Spleen (tissue), 11 donors: ENCODE measurements around the gene NECTIN3. TPM values are rescaled to one million over a fixed set of nuclear protein-coding genes. Genes with fewer than 3 reads are reported as not detected.

ENCODE experiments used
- DNase-seq: peaks from one replicate; pipeline ENCODE4 v3.0.0-alpha.2; 2020
- H3K27ac ChIP-seq, 8 donors: fragments of 200-600 bp; sonication (generic) in 7 of 8; 1 replicate in 4 of 8; 2 replicates in 4 of 8; pipeline versions ENCODE4 v1.5.0 to v1.8.0; 2016 to 2021; ENCODE audit warnings: inconsistent platforms in 4 of 8, mild to moderate bottlenecking in 4 of 8, moderate library complexity in 1 of 8
- H3K27me3 ChIP-seq, 7 donors: fragments of 200-600 bp; sonication (generic) in 6 of 7; replicated peaks in 1 of 7; 1 replicate in 4 of 7; 2 replicates in 3 of 7; pipeline versions ENCODE4 v1.5.0 to v1.8.0; 2016 to 2021; ENCODE audit warnings: inconsistent platforms in 3 of 7, mild to moderate bottlenecking in 1 of 7
- H3K36me3 ChIP-seq, 6 donors: fragments of 200-600 bp; sonication (generic) in 5 of 6; 1 replicate in 4 of 6; 2 replicates in 2 of 6; pipeline versions ENCODE4 v1.5.0 to v1.8.0; 2016 to 2021; ENCODE audit warnings: inconsistent platforms in 2 of 6
- H3K4me1 ChIP-seq, 6 donors: fragments of 200-600 bp; sonication (generic) in 5 of 6; 1 replicate in 3 of 6; 2 replicates in 3 of 6; pipeline versions ENCODE4 v1.5.0 to v1.8.0; 2016 to 2021; ENCODE audit warnings: inconsistent platforms in 3 of 6
- H3K4me3 ChIP-seq, 8 donors: fragments of 200-600 bp; sonication (generic) in 7 of 8; 1 replicate in 4 of 8; 2 replicates in 4 of 8; pipeline versions ENCODE4 v1.5.0 to v1.8.0; 2016 to 2021; ENCODE audit warnings: inconsistent platforms in 4 of 8, mild to moderate bottlenecking in 4 of 8, moderate library complexity in 2 of 8
- H3K9me3 ChIP-seq, 8 donors: fragments of 200-600 bp; sonication (generic) in 7 of 8; 1 replicate in 4 of 8; 2 replicates in 4 of 8; pipeline versions ENCODE4 v1.5.0 to v1.8.0; 2016 to 2021; ENCODE audit warnings: inconsistent platforms in 4 of 8
- POLR2A ChIP-seq, 3 donors: fragments of 450-650 bp; IDR thresholded peaks; one replicate each; pipeline ENCODE4 v1.5.1; 2017; ENCODE audit warnings: antibody characterized with exemption in 3 of 3, mild to moderate bottlenecking in 1 of 3
- POLR2AphosphoS5 ChIP-seq, 3 donors: sonication (generic); formaldehyde crosslinking; IDR thresholded peaks; one replicate each; pipeline ENCODE4 v1.5.1; 2017; ENCODE audit warnings: antibody characterized with exemption in 3 of 3
- WGBS, 5 donors: extraction: QIAGEN DNeasy Blood & Tissue Kit in 3 of 5; methylation state at CpG; one replicate each; pipeline versions ENCODE4 v1.1.5 to v1.1.7; 2013 to 2018; 5-methylcytosine and 5-hydroxymethylcytosine counted together
- intact Hi-C: fragments of 100-400 bp; cut with DNase I; formaldehyde crosslinking; loops from one replicate; pipeline ENCODE4 v1.15.0; 2023; ENCODE audit warnings: low total_unique reads
- polyA plus RNA-seq, 3 donors: library from polyadenylated mRNA; stranded (reverse); fragments of 200-250 nt; gene quantifications; one replicate each; pipeline ENCODE4 v1.2.1, GENCODE V29; 2013
- total RNA-seq, 7 donors: library from RNA; depleted of rRNA in 3 of 7; stranded (reverse); fragments of >200 nt in 3 of 7; fragmentation: NEBNext Ultra II Directional in 4 of 7; extraction: Animal tissue kit (Norgen Biotek cat#: 25700) in 4 of 7; gene quantifications; one replicate each; pipeline versions ENCODE4 v1.1.0 to v1.2.1, GENCODE V29; 2016 to 2021
- TF ChIP-seq, protein P1 (sequence below), 11 experiments: fragments of 200-600 bp in 7 of 11; fragments of 450-650 bp in 4 of 11; sonication (generic) in 4 of 11; IDR thresholded peaks in 8 of 11; conservative IDR thresholded peaks in 3 of 11; 1 replicate in 7 of 11; 2 replicates in 4 of 11; pipeline versions ENCODE4 v1.4.0 to v1.8.0; 2016 to 2021; ENCODE audit warnings: antibody characterized with exemption in 11 of 11, inconsistent platforms in 4 of 11, mild to moderate bottlenecking in 1 of 11
- donor health status: healthy with polysubstance abuse.
- donor health status: DM: no; HTN: no; CAD: no; lungs with moderate emphysema.
- donor health status: DM: no; HTN: no; CAD: no.
- donor health status: Bipolar disorder and iron deficiency.
- donor health status: healthy.
- donor health status: DM: no; HTN: no; CAD: no.
- donor health status: DM: yes; HTN: yes; CAD: no.

Gene NECTIN3
- total and polyA plus RNA-seq, 10 donors, result 0.43 to 12.5 (median 7.3) TPM

DNA sequence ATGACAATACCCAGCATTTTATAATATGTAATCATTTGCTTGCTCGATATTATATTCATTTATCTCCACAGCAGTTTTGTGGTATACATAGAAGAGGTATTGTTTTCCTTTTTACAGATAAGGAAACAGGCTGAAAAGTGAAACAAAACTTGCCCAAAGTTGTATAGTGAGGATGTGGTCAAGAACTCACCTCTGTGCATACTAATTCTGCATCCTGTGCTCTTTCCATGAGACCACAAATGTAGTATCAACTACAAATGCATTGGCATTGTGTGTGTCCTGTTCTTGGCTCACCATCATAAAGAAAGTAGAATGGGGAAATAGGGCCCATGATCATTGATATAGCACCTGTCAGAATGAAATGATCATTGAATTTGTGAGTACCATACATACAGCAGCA is 167.3 kb downstream of the NECTIN3 start:
- intact Hi-C loops, result no loop called here
- WGBS, 5 donors, result 24 to 44% (median 31%) methylated on average over 1 of the region's 1 CpG

DNA sequence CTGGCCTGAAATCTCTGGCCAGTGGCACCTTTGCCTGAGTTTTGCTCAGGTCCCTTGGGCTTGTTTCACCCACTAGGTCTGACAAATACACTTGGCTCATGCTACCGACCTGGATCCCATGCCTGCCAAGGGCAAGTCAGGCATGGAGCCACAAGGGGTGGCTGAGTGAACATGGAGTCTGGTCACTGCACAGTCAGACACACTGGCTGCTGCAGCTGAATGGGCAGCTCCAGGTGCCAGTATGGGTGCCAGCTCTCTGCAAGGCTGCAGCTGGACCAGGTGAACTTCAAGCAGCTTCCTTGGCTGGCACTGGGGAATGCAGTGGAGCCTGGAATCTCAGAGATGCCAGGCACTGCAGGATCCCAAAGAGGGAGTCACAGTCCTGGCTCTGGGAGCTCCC is 170.3 kb downstream of the NECTIN3 start:
- H3K36me3 ChIP-seq, result no peaks in the 10 kb centered on the region
- peaks cover 4 to 32% (median 19%) of the 10 kb centered on the region in 8 donors for H3K9me3 ChIP-seq
- TF ChIP-seq POLR2AphosphoS5 (IDR thresholded peaks at IDR 0.05), result no peak
- no peak for TF ChIP-seq POLR2A (IDR thresholded peaks at IDR 0.05)
- TF ChIP-seq, protein P1, sequence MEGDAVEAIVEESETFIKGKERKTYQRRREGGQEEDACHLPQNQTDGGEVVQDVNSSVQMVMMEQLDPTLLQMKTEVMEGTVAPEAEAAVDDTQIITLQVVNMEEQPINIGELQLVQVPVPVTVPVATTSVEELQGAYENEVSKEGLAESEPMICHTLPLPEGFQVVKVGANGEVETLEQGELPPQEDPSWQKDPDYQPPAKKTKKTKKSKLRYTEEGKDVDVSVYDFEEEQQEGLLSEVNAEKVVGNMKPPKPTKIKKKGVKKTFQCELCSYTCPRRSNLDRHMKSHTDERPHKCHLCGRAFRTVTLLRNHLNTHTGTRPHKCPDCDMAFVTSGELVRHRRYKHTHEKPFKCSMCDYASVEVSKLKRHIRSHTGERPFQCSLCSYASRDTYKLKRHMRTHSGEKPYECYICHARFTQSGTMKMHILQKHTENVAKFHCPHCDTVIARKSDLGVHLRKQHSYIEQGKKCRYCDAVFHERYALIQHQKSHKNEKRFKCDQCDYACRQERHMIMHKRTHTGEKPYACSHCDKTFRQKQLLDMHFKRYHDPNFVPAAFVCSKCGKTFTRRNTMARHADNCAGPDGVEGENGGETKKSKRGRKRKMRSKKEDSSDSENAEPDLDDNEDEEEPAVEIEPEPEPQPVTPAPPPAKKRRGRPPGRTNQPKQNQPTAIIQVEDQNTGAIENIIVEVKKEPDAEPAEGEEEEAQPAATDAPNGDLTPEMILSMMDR (IDR thresholded peaks at IDR 0.05 in 8 of 11, conservative IDR thresholded peaks at IDR 0.05 in 3 of 11), result no peak
- DNase-seq, result peak; percentile 42
- no peaks in the 10 kb centered on the region for H3K27me3 ChIP-seq
- no peak overlapping the region for H3K27ac ChIP-seq
- intact Hi-C loops, result no loop called here
- no peaks in the 10 kb centered on the region for H3K4me1 ChIP-seq
- no peak overlapping the region for H3K4me3 ChIP-seq
- 80 to 100% (median 96%) methylated on average over 1 of the region's 1 CpG for WGBS, 5 donors

More for the DNA sequence above, 167.3 kb downstream of the NECTIN3 start:
- TF ChIP-seq POLR2A (IDR thresholded peaks at IDR 0.05) (no peak), POLR2AphosphoS5 (IDR thresholded peaks at IDR 0.05) (no peak)
- TF ChIP-seq, protein P1 (IDR thresholded peaks at IDR 0.05 in 8 of 11, conservative IDR thresholded peaks at IDR 0.05 in 3 of 11), result no peak
- no peaks in the 10 kb centered on the region for H3K4me1 ChIP-seq
- no peaks in the 10 kb centered on the region for H3K36me3 ChIP-seq
- peak overlapping the region in 2 of 8 donors; percentile 15 to 27 for H3K27ac ChIP-seq
- H3K27me3 ChIP-seq, result no peaks in the 10 kb centered on the region
- H3K9me3 ChIP-seq, result peaks cover 4 to 32% (median 19%) of the 10 kb centered on the region in 8 donors
- no peak overlapping the region for H3K4me3 ChIP-seq
- no peak for DNase-seq
